GM18505 (cell line): Measurements from ENCODE around the gene PRSS3.
"Not testable (repeated sequence)": the region's sequence is repeated elsewhere in the genome, so short reads cannot be mapped to it uniquely, and the experiment has no call there.

ENCODE experiments used
- ATAC-seq: cut with Tn5 transposase; IDR thresholded peaks from one replicate; pipeline ENCODE4 v1.9.1; 2021; ENCODE audit not compliant: unreplicated experiment
- POLR2A ChIP-seq: IDR thresholded peaks from 4 replicates; pipeline ENCODE4 v1.6.1; 2011; ENCODE audit warnings: borderline replicate concordance; ENCODE audit not compliant: insufficient read depth, insufficient read length; ENCODE audit errors: extremely low read depth

The PRSS3 gene

GRCh38 chr9:33820231-33820745 lies 24.9 kb downstream of the PRSS3 start:
- no peak for TF ChIP-seq POLR2A
- no peak for ATAC-seq

- ATAC-seq: no peak
- no peak for TF ChIP-seq POLR2A
Measured at GRCh38 chr9:33823801-33824200, 28.4 kb downstream of the PRSS3 start.

GRCh38 chr9:33827285-33827684 lies 31.9 kb downstream of the PRSS3 start:
- not testable (repeated sequence) for ATAC-seq

- ATAC-seq: not testable (repeated sequence)
Measured at GRCh38 chr9:33829641-33830230, 34.4 kb downstream of the PRSS3 start.

- ATAC-seq: no peak
- TF ChIP-seq POLR2A: no peak
Measured at GRCh38 chr9:33835625-33836260, 40.4 kb downstream of the PRSS3 start.

- ATAC-seq: not testable (repeated sequence)
Measured at GRCh38 chr9:33836261-33836660, 40.9 kb downstream of the PRSS3 start.

GRCh38 chr9:33837138-33837537 lies 41.8 kb downstream of the PRSS3 start:
- no peak for ATAC-seq
- no peak for TF ChIP-seq POLR2A

- no peak for ATAC-seq
- TF ChIP-seq POLR2A: no peak
Measured at GRCh38 chr9:33840381-33840780, 45.0 kb downstream of the PRSS3 start.

GRCh38 chr9:33843312-33843961 lies 48.1 kb downstream of the PRSS3 start:
- TF ChIP-seq POLR2A: no peak
- ATAC-seq: no peak

- TF ChIP-seq POLR2A: no peak
- no peak for ATAC-seq
Measured at GRCh38 chr9:33846231-33846630, 50.9 kb downstream of the PRSS3 start.

- not testable (repeated sequence) for ATAC-seq
Measured at GRCh38 chr9:33847894-33848205, 52.5 kb downstream of the PRSS3 start.
